Left colon (tissue), 2 donors: Measurements from ENCODE around the gene SLC17A4. TPM values are rescaled to one million over a fixed set of nuclear protein-coding genes. Genes with fewer than 3 reads are reported as not detected.

ENCODE experiments used
- ATAC-seq: fragments of 200-7000 bp; cut with Tn5 transposase; one replicate; pipeline ENCODE4 v1.9.1; 2020; ENCODE audit warnings: mild to moderate bottlenecking, moderate library complexity
- DNase-seq, 2 donors: peaks; one replicate each; pipeline ENCODE4 v3.0.0-alpha.2; 2020
- intact Hi-C, 2 donors: fragments of 100-400 bp; cut with DNase I in 1 of 2; cut with micrococcal nuclease in 1 of 2; formaldehyde crosslinking; loops; one replicate each; pipeline versions ENCODE4 v1.11.2 to v1.14.0; 2022; cut with DNase I, micrococcal nuclease
- long read RNA-seq: library from polyadenylated mRNA; unstranded; transcript quantifications from one replicate; pipeline ENCODE4 v2.0.0, GENCODE V29; 2021
- total RNA-seq, 2 donors: library from RNA; stranded (reverse); fragmentation: NEBNext Ultra II Directional; extraction: Animal tissue kit (Norgen Biotek cat#: 25700); gene quantifications; one replicate each; pipeline ENCODE4 v1.2.1, GENCODE V29; 2021
- donor health status: DM: no; HTN: no; CAD: no.
- donor health status: DM: yes; HTN: yes; CAD: no.

SLC17A4 gene
- total RNA-seq: 10 to 100 TPM; 24.8 to 63.3 TPM
- long read RNA-seq, partial matches to known transcripts: 3 of 16 reads
- long read RNA-seq, other reads (novel, unspliced or antisense): 11 of 16 reads

DNA sequence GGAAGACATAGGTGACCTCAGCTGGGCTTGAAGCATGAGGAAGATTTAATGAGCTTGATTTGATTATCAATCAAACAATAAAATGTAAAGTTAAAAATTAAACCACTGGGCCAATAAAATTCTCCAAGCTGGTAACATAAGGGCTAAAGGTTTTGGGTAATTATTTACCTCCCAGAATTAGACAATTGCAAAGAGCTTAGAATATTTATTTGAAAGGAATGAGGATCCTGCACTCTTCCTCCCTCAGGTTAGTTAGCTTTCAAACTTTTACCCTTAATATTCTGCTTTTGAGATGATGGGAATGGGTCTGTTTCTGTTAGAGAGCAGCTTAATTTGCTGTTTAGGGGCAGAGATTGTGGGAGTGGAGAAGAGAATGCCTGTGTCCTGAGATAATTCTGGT, at the start of gene SLC17A4:
TSS of gene SLC17A4 (plus strand) at position 208 of the 400 bp plus-strand sequence. CDS start 7,221 bp downstream, outside the sequence.
- DNase-seq (no peak), ATAC-seq (peak; percentile 52)
- intact Hi-C loops: no loop called here

GRCh38 chr6:25706314-25707014, 48.1 kb upstream of the SLC17A4 start:
- no peak for ATAC-seq

GRCh38 chr6:25709761-25710160, 44.8 kb upstream of the SLC17A4 start:
- ATAC-seq (no peak), DNase-seq (no peak)
- intact Hi-C loops: no loop called here

More at GRCh38 chr6:25706314-25707014, 48.1 kb upstream of the SLC17A4 start:
- DNase-seq: peak in 1 of 2 donors; percentile 12
- intact Hi-C loops: no loop called here

DNA sequence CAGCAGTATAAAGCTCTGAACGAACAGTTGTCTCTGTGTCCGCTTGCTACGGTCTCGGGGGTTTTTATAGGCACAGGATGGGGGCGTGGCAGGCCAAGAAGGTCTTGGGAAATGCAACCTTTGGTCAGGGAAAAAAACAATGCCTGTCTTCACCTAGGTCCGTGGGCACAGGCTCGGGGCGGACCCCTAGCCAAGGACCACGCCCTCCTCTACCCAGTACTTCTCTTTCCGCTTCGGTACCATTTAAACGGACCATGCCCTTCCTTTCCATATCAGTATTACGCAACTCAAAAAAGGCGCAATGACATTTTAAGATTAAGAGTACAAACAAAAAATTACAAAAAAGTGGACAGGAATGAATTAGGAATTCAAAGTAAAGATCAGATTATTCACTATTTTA, 44.3 kb upstream of the SLC17A4 start:
- intact Hi-C loops: no loop called here
- DNase-seq: no peak
- ATAC-seq: no peak

- ATAC-seq: no peak
Measured at GRCh38 chr6:25713824-25714223, 40.7 kb upstream of the SLC17A4 start.

DNA sequence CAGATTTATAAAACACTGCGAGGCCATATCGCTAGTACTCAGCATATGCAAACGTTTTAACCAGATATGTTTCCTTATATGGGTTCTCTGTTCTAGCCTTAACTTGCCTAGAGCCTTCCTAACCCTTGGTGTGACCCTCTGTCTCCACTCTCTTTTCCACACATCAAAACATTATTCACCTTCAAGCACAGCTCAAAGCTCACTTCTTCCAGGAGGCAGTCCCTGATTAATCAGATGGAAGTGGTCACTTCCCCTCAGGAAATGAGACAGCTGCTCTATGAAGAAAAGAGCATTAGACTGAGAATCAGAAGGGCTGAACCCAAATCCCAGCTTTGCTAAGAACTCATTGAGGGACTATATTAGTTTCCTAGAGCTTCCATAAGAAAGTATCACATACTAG, 39.8 kb upstream of the SLC17A4 start:
- DNase-seq (no peak), ATAC-seq (no peak)
- intact Hi-C loops: no loop called here

More at GRCh38 chr6:25713824-25714223, 40.7 kb upstream of the SLC17A4 start:
- intact Hi-C loops: no loop called here
- no peak for DNase-seq

- DNase-seq (no peak), ATAC-seq (no peak)
- intact Hi-C loops: no loop called here
Measured at GRCh38 chr6:25715794-25716193, 38.7 kb upstream of the SLC17A4 start.

GRCh38 chr6:25717866-25718740, 36.4 kb upstream of the SLC17A4 start:
- DNase-seq (no peak), ATAC-seq (peak; percentile 40)
- intact Hi-C loops: no loop called here

GRCh38 chr6:25726122-25726911, 28.2 kb upstream of the SLC17A4 start:
- DNase-seq (no peak), ATAC-seq (no peak)
- intact Hi-C loops: loop anchor here in 1 of 2 donors (10.0 kb wide), 1 partner anchor 178 kb away; no protein-coding TSS in a partner anchor

GRCh38 chr6:25727028-25727427, 27.5 kb upstream of the SLC17A4 start:
- no peak for ATAC-seq
- DNase-seq: no peak
- intact Hi-C loops: loop anchor here in 1 of 2 donors (10.0 kb wide), 1 partner anchor 178 kb away; no protein-coding TSS in a partner anchor

DNA sequence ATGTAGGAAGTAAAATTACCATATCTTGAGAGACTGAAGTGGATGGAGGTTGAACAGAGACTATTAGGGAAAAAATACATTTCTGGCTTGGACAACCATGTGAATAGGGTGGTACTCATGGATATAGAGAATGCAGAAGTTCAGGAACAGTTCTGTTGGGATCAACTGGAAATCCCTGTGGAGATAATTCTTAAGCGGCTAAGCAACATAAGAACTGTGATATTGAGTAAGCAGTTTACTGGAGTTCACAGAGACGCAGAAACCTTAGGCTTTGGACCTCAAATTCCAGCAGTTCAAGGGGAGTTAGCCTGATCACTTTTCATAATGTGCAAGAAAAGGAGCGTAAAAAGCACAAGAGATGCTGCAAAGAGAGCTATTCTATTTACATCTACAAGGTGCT, 23.6 kb upstream of the SLC17A4 start:
- ATAC-seq (no peak), DNase-seq (no peak)
- intact Hi-C loops: no loop called here

- ATAC-seq (no peak), DNase-seq (no peak)
- intact Hi-C loops: no loop called here
Measured at GRCh38 chr6:25731721-25732120, 22.8 kb upstream of the SLC17A4 start.

DNA sequence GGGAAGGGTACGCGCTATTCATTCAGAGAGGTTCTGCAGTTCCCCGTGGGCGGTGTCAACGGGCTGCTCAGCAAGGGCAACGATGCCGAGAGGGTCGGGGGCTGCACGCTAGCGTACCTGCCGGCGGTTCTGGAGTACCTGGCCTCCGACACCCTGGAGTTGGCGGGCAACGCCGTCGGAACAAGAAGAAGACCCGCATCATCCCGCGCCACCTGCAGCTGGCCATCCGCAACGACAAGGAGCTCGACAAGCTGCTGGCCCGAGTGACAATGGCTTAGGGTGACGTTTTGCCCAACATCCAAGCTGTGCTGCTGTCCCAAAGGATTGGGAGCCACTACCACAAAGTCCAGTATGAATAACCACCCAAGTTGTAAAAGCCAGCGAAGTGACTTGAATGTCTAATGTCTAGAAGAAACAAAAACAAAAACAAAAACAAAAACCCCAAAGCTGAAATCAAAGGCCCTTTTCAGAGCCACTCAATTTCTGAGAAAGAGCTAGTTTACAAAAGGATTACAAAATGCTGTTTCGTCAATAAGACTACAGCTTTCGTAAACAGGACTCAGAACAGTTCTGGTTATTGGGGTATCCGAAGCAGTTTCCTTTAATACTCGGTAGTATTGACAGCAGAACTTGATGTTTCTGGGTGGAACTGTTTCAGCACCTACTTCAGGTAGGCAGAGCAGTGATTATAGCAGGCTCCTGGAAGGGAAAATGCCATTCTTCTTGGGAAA, 21.9 kb upstream of the SLC17A4 start:
- ATAC-seq: no peak
- no peak for DNase-seq
- intact Hi-C loops: no loop called here

DNA sequence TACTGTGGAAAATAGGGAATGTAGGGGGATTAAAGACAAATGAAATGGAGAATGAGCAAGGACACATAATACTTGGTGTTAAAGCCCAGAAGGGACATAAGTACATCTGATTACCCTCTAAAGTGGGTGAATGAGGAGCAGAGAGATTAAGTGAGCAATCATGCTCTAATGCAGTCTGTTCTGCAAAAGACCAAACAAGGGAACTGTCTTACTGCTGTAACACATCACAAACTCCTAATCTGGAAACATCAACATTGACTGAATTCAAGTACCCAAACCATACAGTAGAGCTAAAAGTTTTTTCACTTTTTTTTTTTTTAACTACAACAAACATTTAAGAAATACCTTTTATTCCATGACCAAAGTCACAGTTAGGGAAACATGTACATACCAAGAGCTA, 19.3 kb upstream of the SLC17A4 start:
- DNase-seq (no peak), ATAC-seq (no peak)
- intact Hi-C loops: no loop called here

DNA sequence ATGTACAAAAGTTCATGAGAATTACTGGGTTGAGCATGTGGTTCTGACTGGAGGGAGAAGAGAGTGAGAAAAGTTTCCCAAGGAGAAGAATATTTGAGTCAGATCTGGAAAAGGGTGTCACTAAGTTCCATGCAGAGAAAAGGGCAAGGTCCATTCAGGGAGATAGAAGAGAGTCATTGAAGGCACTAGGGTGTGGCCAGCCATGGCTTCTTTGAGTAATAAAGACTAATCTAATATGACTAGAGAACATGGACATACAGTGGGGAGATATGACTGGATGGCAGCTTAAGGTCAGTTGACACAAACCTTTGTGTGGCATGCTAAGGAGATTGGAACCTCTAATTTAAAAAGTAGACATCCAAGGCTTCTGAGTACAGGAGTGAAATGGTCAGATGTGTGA, 10.7 kb upstream of the SLC17A4 start:
- DNase-seq: no peak
- intact Hi-C loops: no loop called here
- peak; percentile 88 for ATAC-seq

- no peak for DNase-seq
- intact Hi-C loops: no loop called here
- no peak for ATAC-seq
Measured at GRCh38 chr6:25745836-25746235, 8.7 kb upstream of the SLC17A4 start.

DNA sequence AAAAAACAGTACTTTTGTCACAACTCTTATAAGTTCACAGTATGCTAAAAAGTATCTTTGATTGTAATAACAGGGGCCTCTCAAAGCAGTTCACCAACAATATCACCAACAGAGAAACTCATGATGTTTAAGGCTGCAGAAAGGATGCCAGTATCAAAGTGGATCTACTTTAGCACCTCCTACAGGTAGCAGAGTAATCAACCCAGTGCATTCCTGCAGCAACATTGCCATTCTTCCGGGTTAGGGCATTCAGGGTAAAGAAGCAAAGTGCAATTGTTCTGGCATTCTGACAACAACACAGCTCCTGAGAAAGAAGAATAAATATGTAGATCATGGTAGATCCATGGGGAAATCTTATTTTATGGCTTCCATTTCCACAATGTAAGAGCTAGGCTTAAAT, 7.6 kb upstream of the SLC17A4 start:
- intact Hi-C loops: no loop called here
- peak; percentile 63 for ATAC-seq
- DNase-seq: no peak

DNA sequence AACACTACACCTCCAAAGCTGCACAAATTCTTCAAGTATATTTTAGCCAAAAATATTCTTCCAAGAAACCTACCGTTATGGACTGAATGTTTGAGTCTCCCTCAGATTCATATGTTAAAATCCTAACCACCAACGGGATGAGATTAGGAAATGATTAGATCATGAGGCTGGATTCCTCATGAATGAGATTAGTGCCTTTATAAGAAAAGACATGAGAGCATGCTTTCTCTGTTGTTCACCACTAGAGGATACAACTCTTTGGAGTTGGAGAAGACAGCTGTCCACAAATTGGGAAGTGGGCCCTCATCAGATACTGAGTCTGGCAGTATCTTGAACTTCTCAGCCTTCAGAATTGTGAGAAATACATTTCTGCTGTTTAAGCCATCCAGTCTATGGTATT, 7.1 kb upstream of the SLC17A4 start:
- no peak for ATAC-seq
- intact Hi-C loops: no loop called here

More for the DNA sequence above, 7.1 kb upstream of the SLC17A4 start:
- DNase-seq: no peak
